HepG2 (cell line): ENCODE measurements around the gene ANO3.

Experiments used
- HNRNPK ChIP-seq: fragments of 200-400 bp; formaldehyde crosslinking; IDR thresholded peaks from 2 replicates; pipeline ENCODE4 v1.6.1; 2018; ENCODE audit warnings: low read length, low read depth, moderate library complexity, mild to moderate bottlenecking; ENCODE audit not compliant: poor library complexity, severe bottlenecking
- MTF2 ChIP-seq: sonication (generic); formaldehyde crosslinking; IDR thresholded peaks from 2 replicates; pipeline ENCODE4 v1.5.0; 2020; ENCODE audit warnings: missing genetic modification reagents, borderline replicate concordance
- ZNF557 ChIP-seq: sonication (generic); formaldehyde crosslinking; IDR thresholded peaks from 2 replicates; pipeline ENCODE4 v1.4.0; 2020; ENCODE audit warnings: missing genetic modification reagents

GRCh38 chr11:26377619-26378018, 45.7 kb downstream of the ANO3 start:
- TF ChIP-seq MTF2 (CRISPR knock-in tag) (no peak), ZNF557 (CRISPR knock-in tag) (no peak), HNRNPK (no peak)
